K562 (cell line): ENCODE data around the gene NRN1L. TPM values are rescaled to one million over a fixed set of nuclear protein-coding genes. Genes with fewer than 3 reads are reported as not detected.

Source experiments
- AFF4 ChIP-seq: sonication (generic); formaldehyde crosslinking; IDR thresholded peaks from 2 replicates; pipeline ENCODE4 v1.8.0; 2023; ENCODE audit warnings: mild to moderate bottlenecking, missing genetic modification reagents
- BRF1 ChIP-seq: IDR thresholded peaks from 3 replicates; pipeline ENCODE4 v1.6.1; 2011; ENCODE audit warnings: borderline replicate concordance, mild to moderate bottlenecking; ENCODE audit not compliant: insufficient read length; ENCODE audit errors: extremely low read depth
- CBX5 ChIP-seq: IDR thresholded peaks from 2 replicates; pipeline ENCODE4 v1.6.1; 2014; ENCODE audit warnings: low read depth, borderline replicate concordance
- CC2D1A ChIP-seq: fragments of 450-650 bp; IDR thresholded peaks from 2 replicates; pipeline ENCODE4 v1.6.1; 2017; ENCODE audit warnings: mild to moderate bottlenecking
- ETS2 ChIP-seq: IDR thresholded peaks from 2 replicates; pipeline ENCODE4 v1.6.1; 2016; ENCODE audit warnings: borderline replicate concordance, missing genetic modification characterization, mild to moderate bottlenecking, moderate library complexity, missing compliant biosample characterization; ENCODE audit not compliant: poor library complexity, severe bottlenecking
- FOXM1 ChIP-seq, 2 experiments: fragments of 450-650 bp in 1 of 2; sonication (generic) in 1 of 2; formaldehyde crosslinking in 1 of 2; IDR thresholded peaks; 2 replicates each; pipeline versions ENCODE4 v1.6.1 to v1.9.0; 2017 to 2022; ENCODE audit warnings: low read depth in 2 of 2, mild to moderate bottlenecking in 2 of 2, missing genetic modification reagents in 1 of 2, moderate library complexity in 1 of 2
- ID3 ChIP-seq, 2 experiments: fragments of 250-450 bp in 1 of 2; fragments of 450-650 bp in 1 of 2; sonication (Bioruptor Pico) in 1 of 2; IDR thresholded peaks; 2 replicates each; pipeline versions ENCODE4 v1.6.1 to v1.8.0; 2016 to 2021; ENCODE audit warnings: mild to moderate bottlenecking in 2 of 2, moderate library complexity in 2 of 2, missing compliant biosample characterization in 1 of 2, missing genetic modification characterization in 1 of 2
- SMARCE1 ChIP-seq: fragments of 450-650 bp; IDR thresholded peaks from 2 replicates; pipeline ENCODE4 v1.7.1; 2016; ENCODE audit warnings: mild to moderate bottlenecking
- WHSC1 ChIP-seq: IDR thresholded peaks from one replicate; pipeline ENCODE4 v1.6.1; 2012; ENCODE audit warnings: low read length, control low read depth, inconsistent platforms
- ZBTB12 ChIP-seq: fragments of 250-450 bp; sonication (Bioruptor Pico); IDR thresholded peaks from 2 replicates; pipeline ENCODE4 v1.4.0; 2020
- ZBTB33 ChIP-seq: sonication (generic); formaldehyde crosslinking; IDR thresholded peaks from 2 replicates; pipeline ENCODE4 v1.8.1; 2023; ENCODE audit warnings: mild to moderate bottlenecking, missing genetic modification reagents
- ZNF449 ChIP-seq: fragments of 250-450 bp; sonication (Bioruptor Pico); IDR thresholded peaks from 2 replicates; pipeline ENCODE4 v1.8.0; 2022; ENCODE audit warnings: moderate library complexity, mild to moderate bottlenecking, inconsistent platforms
- ZNF639 ChIP-seq, 2 experiments: fragments of 200-800 bp in 1 of 2; sonication (Bioruptor generic) in 1 of 2; sonication (generic) in 1 of 2; formaldehyde crosslinking in 1 of 2; IDR thresholded peaks in 1 of 2; conservative IDR thresholded peaks in 1 of 2; 2 replicates each; pipeline versions ENCODE4 v1.5.0 to v1.6.1; 2016 to 2020; ENCODE audit warnings: missing compliant biosample characterization in 1 of 2, missing genetic modification characterization in 1 of 2, missing genetic modification reagents in 1 of 2
- polyA plus RNA-seq, 8 experiments: library from polyadenylated mRNA; depleted of rRNA in 4 of 8; stranded (reverse) in 5 of 8; unstranded in 3 of 8; fragments of >200 nt; fragmentation: Nextera tagmentation in 2 of 8; fragmentation: Illumina TruSeq in 1 of 8; extraction: Ambion mirVana in 2 of 8; extraction: Trizol in 1 of 8; gene quantifications; 2 replicates each; pipeline versions ENCODE4 v1.2.1 to v1.2.3, GENCODE V29; 2011 to 2014; ENCODE audit warnings: inconsistent platforms in 1 of 8, missing spikeins in 1 of 8
- total RNA-seq, 7 experiments: library from RNA; depleted of rRNA in 6 of 7; stranded (reverse); fragments of >200 nt in 6 of 7; fragmentation: Illumina TruSeq in 2 of 7; extraction: Trizol in 2 of 7; gene quantifications; 2 replicates each; pipeline versions ENCODE4 v1.2.1 to v1.2.3, GENCODE V29; 2011 to 2021; ENCODE audit warnings: low replicate concordance in 1 of 7

NRN1L gene
- total and polyA plus RNA-seq, 9 of the 15 experiments (the other 6 are each of a cell fraction or from before 2014, with no cell fraction given), result 0.22 to 0.86 (median 0.61) TPM; not detected in 5

GRCh38 chr16:67917852-67918236 lies 33.2 kb downstream of the NRN1L start (continued):
- peak; percentile 68 for TF ChIP-seq SMARCE1
- TF ChIP-seq BRF1, result no peak
- no peak for TF ChIP-seq CC2D1A
- TF ChIP-seq WHSC1, result no peak
- TF ChIP-seq AFF4 (CRISPR knock-in tag), result no peak
- no peak for TF ChIP-seq ZBTB12
- no peak for TF ChIP-seq FOXM1 (IDR thresholded peaks at IDR 0.05; ENCODE audit: low read depth)
- no peak for TF ChIP-seq FOXM1 (CRISPR knock-in tag; IDR thresholded peaks at IDR 0.05; ENCODE audit: low read depth)
- TF ChIP-seq ZNF449 (CRISPR knock-in tag), result no peak
- no peak for TF ChIP-seq ETS2 (tag)
- TF ChIP-seq ZNF639 (CRISPR knock-in tag; conservative IDR thresholded peaks at IDR 0.05 in 1 of 2, IDR thresholded peaks at IDR 0.05 in 1 of 2), result 0 out of 4 replicates have a peak, but pooled peaks of 1 of the 2 experiments have one; percentile 27
- TF ChIP-seq ZBTB33 (CRISPR knock-in tag), result no peak
- TF ChIP-seq CBX5, result no peak
- TF ChIP-seq ID3 (CRISPR knock-in tag; IDR thresholded peaks at IDR 0.05), result no peak
- no peak for TF ChIP-seq ID3 (tag; IDR thresholded peaks at IDR 0.05)
